Endothelial cell of umbilical vein (primary cell): ENCODE data around the gene TRIM36. TPM values are rescaled to one million over a fixed set of nuclear protein-coding genes. Genes with fewer than 3 reads are reported as not detected.

Experiments
- BruUV-seq: library from RNA; stranded (reverse); fragments of 400-500 nt; replicated peaks from 2 replicates; lab custom pipeline; 2021; lab: Mats Ljungman, UMichigan
- CTCF ChIA-PET: fragments of 300-600, 350-600 bp; sonication (Branson Sonifier 250); formaldehyde crosslinking; loops from one replicate; lab custom pipeline; 2021; ENCODE audit warnings: antibody characterized with exemption, inconsistent platforms; lab: Charles Lee
- POLR2A ChIA-PET: fragments of 300-600, 350-600 bp; sonication (Branson Sonifier 250); formaldehyde crosslinking; loops from one replicate; lab custom pipeline; 2021; ENCODE audit warnings: antibody characterized with exemption, inconsistent platforms; lab: Charles Lee
- DNase-seq: peaks from one replicate; pipeline ENCODE4 v3.0.0-alpha.2; 2011; ENCODE audit warnings: low read depth, low spot score
- FAIRE-seq: peaks from 2 replicates; lab custom pipeline; 2011; peaks lifted over from hg19 to GRCh38; lab: Jason Lieb, UNC
- H2AFZ ChIP-seq: 2 replicates; pipeline ENCODE4 v1.6.0; 2012; ENCODE audit warnings: low read depth, low read length, control low read depth, inconsistent platforms
- H3K27ac ChIP-seq: 2 replicates; pipeline ENCODE4 v1.5.1; 2011; ENCODE audit warnings: low read depth, mild to moderate bottlenecking, control low read depth, low read length, moderate library complexity; ENCODE audit not compliant: insufficient read depth
- H3K27me3 ChIP-seq, 2 experiments: 2 replicates each; pipeline versions ENCODE4 v1.6.0 to v1.6.1; 2011; ENCODE audit warnings: low read length in 2 of 2, mixed read lengths in 1 of 2; ENCODE audit not compliant: control insufficient read depth in 2 of 2, insufficient read depth in 2 of 2
- H3K36me3 ChIP-seq, 2 experiments: 2 replicates in 1 of 2; 3 replicates in 1 of 2; pipeline ENCODE4 v1.5.1; 2011; ENCODE audit warnings: low read length in 2 of 2, mild to moderate bottlenecking in 1 of 2, moderate library complexity in 1 of 2; ENCODE audit not compliant: control insufficient read depth in 2 of 2, insufficient read depth in 2 of 2; ENCODE audit errors: extremely low read depth in 1 of 2
- H3K4me1 ChIP-seq: 3 replicates; pipeline ENCODE4 v1.5.1; 2011; ENCODE audit warnings: mild to moderate bottlenecking, low read length; ENCODE audit not compliant: control insufficient read depth, insufficient read depth; ENCODE audit errors: extremely low read depth
- H3K4me2 ChIP-seq: 2 replicates; pipeline ENCODE4 v1.6.1; 2011; ENCODE audit warnings: low read length, control low read depth, mixed read lengths; ENCODE audit not compliant: insufficient read depth
- H3K4me3 ChIP-seq, 3 experiments: fragments of 200-600 bp in 1 of 3; sonication (generic), shearing (Covaris generic) in 1 of 3; replicated peaks in 1 of 3; 2 replicates each; pipeline ENCODE4 v1.5.1; 2011 to 2016; ENCODE audit warnings: control low read depth in 3 of 3, low read length in 3 of 3, mild to moderate bottlenecking in 2 of 3, inconsistent platforms in 1 of 3, low read depth in 1 of 3, moderate library complexity in 1 of 3; ENCODE audit not compliant: insufficient read depth in 1 of 3
- H3K79me2 ChIP-seq: 2 replicates; pipeline ENCODE4 v1.6.0; 2012; ENCODE audit warnings: low read length, inconsistent platforms; ENCODE audit not compliant: control insufficient read depth, insufficient read depth
- H3K9ac ChIP-seq: replicated peaks from 2 replicates; pipeline ENCODE3; 2011; ENCODE audit warnings: low read length, control low read depth; ENCODE audit not compliant: insufficient read depth; ENCODE audit errors: extremely low read depth
- H3K9me1 ChIP-seq: replicated peaks from 3 replicates; pipeline ENCODE4 v1.6.0; 2011; ENCODE audit warnings: mild to moderate bottlenecking, low read length; ENCODE audit not compliant: control insufficient read depth, insufficient read depth; ENCODE audit errors: extremely low read depth
- H3K9me3 ChIP-seq: replicated peaks from 2 replicates; pipeline ENCODE4 v1.5.1; 2012; ENCODE audit warnings: low read length, inconsistent platforms; ENCODE audit not compliant: control insufficient read depth, insufficient read depth
- H4K20me1 ChIP-seq: replicated peaks from 2 replicates; pipeline ENCODE3; 2011; ENCODE audit warnings: mild to moderate bottlenecking, low read length; ENCODE audit not compliant: control insufficient read depth, insufficient read depth; ENCODE audit errors: extremely low read depth
- EZH2 ChIP-seq: IDR thresholded peaks from 2 replicates; pipeline ENCODE4 v1.6.1; 2012; ENCODE audit warnings: borderline replicate concordance, low read depth, mild to moderate bottlenecking, moderate library complexity, low read length, inconsistent platforms; ENCODE audit not compliant: severe bottlenecking
- FOS ChIP-seq: IDR thresholded peaks from 2 replicates; pipeline ENCODE4 v1.6.1; 2011; ENCODE audit warnings: mild to moderate bottlenecking, low read length, moderate library complexity, borderline replicate concordance; ENCODE audit not compliant: insufficient read depth
- GATA2 ChIP-seq: IDR thresholded peaks from 2 replicates; pipeline ENCODE4 v1.7.0; 2011; ENCODE audit warnings: low read depth, mild to moderate bottlenecking, moderate library complexity, mixed read lengths, low read length; ENCODE audit not compliant: insufficient read length, insufficient read depth
- JUN ChIP-seq: IDR thresholded peaks from 2 replicates; pipeline ENCODE4 v1.6.1; 2011; ENCODE audit warnings: borderline replicate concordance, low read depth; ENCODE audit not compliant: insufficient read length, insufficient read depth
- MYC ChIP-seq: IDR thresholded peaks from one replicate; pipeline ENCODE4 v1.6.1; 2011; ENCODE audit warnings: mild to moderate bottlenecking, low read depth, low read length
- POLR2A ChIP-seq: IDR thresholded peaks from 2 replicates; pipeline ENCODE4 v1.6.1; 2012; ENCODE audit warnings: low read depth, mild to moderate bottlenecking, control low read depth, low read length
- POLR2AphosphoS5 ChIP-seq: IDR thresholded peaks from 2 replicates; pipeline ENCODE4 v1.6.1; 2012; ENCODE audit warnings: low read depth, mild to moderate bottlenecking, control low read depth, low read length, moderate library complexity; ENCODE audit not compliant: insufficient read depth
- dilution Hi-C: fragments of 300-500 bp; cut with MboI; formaldehyde crosslinking; loops from one replicate; pipeline ENCODE4 v1.15.0; 2019; ENCODE audit warnings: low sequenced_read_pairs; ENCODE audit not compliant: extremely low pct_ligation_motif_present
- intact Hi-C: fragments of 100-400 bp; cut with micrococcal nuclease; formaldehyde crosslinking; loops from one replicate; pipeline ENCODE4 v1.10.0; 2022
- polyA plus RNA-seq, 4 experiments: library from polyadenylated mRNA; depleted of rRNA in 3 of 4; stranded (reverse) in 3 of 4; unstranded in 1 of 4; fragments of >200 nt; gene quantifications; 2 replicates each; pipeline versions ENCODE4 v1.2.1 to v1.2.3, GENCODE V29; 2011 to 2012; ENCODE audit warnings: missing spikeins in 1 of 4
- total RNA-seq: library from RNA; stranded (reverse); gene quantifications from 2 replicates; pipeline ENCODE4 v1.2.3, GENCODE V29; 2021
- TF ChIP-seq, protein P1 (sequence below), 2 donors: IDR thresholded peaks; 1 replicate in 1 of 2; 2 replicates in 1 of 2; pipeline ENCODE4 v1.5.1; 2011; ENCODE audit warnings: low read length in 2 of 2, mild to moderate bottlenecking in 2 of 2, moderate library complexity in 2 of 2, control low read depth in 1 of 2, inconsistent platforms in 1 of 2, low read depth in 1 of 2; ENCODE audit not compliant: insufficient read depth in 1 of 2; ENCODE audit errors: extremely low read depth in 1 of 2
- TF ChIP-seq, protein P2 (sequence below): IDR thresholded peaks from 2 replicates; pipeline ENCODE4 v1.6.1; 2011; ENCODE audit not compliant: insufficient read depth, insufficient read length

Gene TRIM36
- total and polyA plus RNA-seq, 2 donors (not counting 3 experiments of a cell fraction or from before 2014, with no cell fraction given): 0.76 to 1.2 TPM

GRCh38 chr5:115096034-115096769 is 73.5 kb downstream of the TRIM36 start:
- no peak for DNase-seq
- Histone ChIP-seq H3K4me3 (no peak overlapping the region), H2AFZ (no peak overlapping the region), H3K9me3 (no peaks in the 10 kb centered on the region), H3K27me3 (peaks cover 0 to 8% of the 10 kb centered on the region in 2 experiments), H3K36me3 (no peaks in the 10 kb centered on the region), H3K9ac (no peak overlapping the region), H4K20me1 (no peaks in the 10 kb centered on the region), H3K4me2 (no peak overlapping the region), H3K79me2 (no peaks in the 10 kb centered on the region), H3K4me1 (no peaks in the 10 kb centered on the region), H3K27ac (no peak overlapping the region), H3K9me1 (no peaks in the 10 kb centered on the region)
- no peak for TF ChIP-seq POLR2A
- TF ChIP-seq, protein P1, sequence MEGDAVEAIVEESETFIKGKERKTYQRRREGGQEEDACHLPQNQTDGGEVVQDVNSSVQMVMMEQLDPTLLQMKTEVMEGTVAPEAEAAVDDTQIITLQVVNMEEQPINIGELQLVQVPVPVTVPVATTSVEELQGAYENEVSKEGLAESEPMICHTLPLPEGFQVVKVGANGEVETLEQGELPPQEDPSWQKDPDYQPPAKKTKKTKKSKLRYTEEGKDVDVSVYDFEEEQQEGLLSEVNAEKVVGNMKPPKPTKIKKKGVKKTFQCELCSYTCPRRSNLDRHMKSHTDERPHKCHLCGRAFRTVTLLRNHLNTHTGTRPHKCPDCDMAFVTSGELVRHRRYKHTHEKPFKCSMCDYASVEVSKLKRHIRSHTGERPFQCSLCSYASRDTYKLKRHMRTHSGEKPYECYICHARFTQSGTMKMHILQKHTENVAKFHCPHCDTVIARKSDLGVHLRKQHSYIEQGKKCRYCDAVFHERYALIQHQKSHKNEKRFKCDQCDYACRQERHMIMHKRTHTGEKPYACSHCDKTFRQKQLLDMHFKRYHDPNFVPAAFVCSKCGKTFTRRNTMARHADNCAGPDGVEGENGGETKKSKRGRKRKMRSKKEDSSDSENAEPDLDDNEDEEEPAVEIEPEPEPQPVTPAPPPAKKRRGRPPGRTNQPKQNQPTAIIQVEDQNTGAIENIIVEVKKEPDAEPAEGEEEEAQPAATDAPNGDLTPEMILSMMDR (IDR thresholded peaks at IDR 0.05; ENCODE audit: extremely low read depth in 1 of 2, insufficient read depth in 1 of 2, low read depth in 1 of 2, low read length in 2 of 2): no peak
- no peak for TF ChIP-seq GATA2
- no peak for TF ChIP-seq MYC
- no peak for TF ChIP-seq POLR2AphosphoS5
- TF ChIP-seq, protein P2, sequence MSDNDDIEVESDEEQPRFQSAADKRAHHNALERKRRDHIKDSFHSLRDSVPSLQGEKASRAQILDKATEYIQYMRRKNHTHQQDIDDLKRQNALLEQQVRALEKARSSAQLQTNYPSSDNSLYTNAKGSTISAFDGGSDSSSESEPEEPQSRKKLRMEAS: no peak
- TF ChIP-seq FOS: no peak
- no peak for TF ChIP-seq JUN
- TF ChIP-seq EZH2: no peak
- FAIRE-seq: no peak
- CTCF ChIA-PET: interaction anchor here (1.1 to 2.2 kb wide), 4 partner anchors 11 to 1484 kb away, joined by 3 to 23 read pairs (median 4); no protein-coding TSS in a partner anchor
- intact Hi-C loops (loop anchor here (5.0 kb wide), 2 partner anchors 491 to 741 kb away; no protein-coding TSS in a partner anchor), dilution Hi-C loops (no loop called here)
- POLR2A ChIA-PET: no interaction called here
- BruUV-seq: no TSS peak
